Transverse colon (tissue), 4 donors: ENCODE results near the gene BCL11B. TPM values are rescaled to one million over a fixed set of nuclear protein-coding genes. Genes with fewer than 3 reads are reported as not detected.

Experiments
- DNase-seq: peaks from one replicate; pipeline ENCODE4 v3.0.0-alpha.2; 2019
- H3K27ac ChIP-seq, 4 donors: fragments of 200-600 bp; sonication (generic); 2 replicates each; pipeline ENCODE4 v1.5.1; 2016 to 2018; ENCODE audit warnings: inconsistent platforms in 4 of 4
- H3K27me3 ChIP-seq: fragments of 200-600 bp; sonication (generic); 2 replicates; pipeline ENCODE4 v1.5.1; 2017; ENCODE audit warnings: inconsistent platforms
- H3K36me3 ChIP-seq, 4 donors: fragments of 200-600 bp; sonication (generic); 2 replicates each; pipeline ENCODE4 v1.5.1; 2017 to 2019; ENCODE audit warnings: inconsistent platforms in 4 of 4
- H3K4me1 ChIP-seq, 4 donors: fragments of 200-600 bp; sonication (generic); 2 replicates each; pipeline ENCODE4 v1.5.1; 2017 to 2020; ENCODE audit warnings: inconsistent platforms in 4 of 4
- H3K4me3 ChIP-seq, 4 donors: fragments of 200-600 bp; sonication (generic); 1 replicate in 1 of 4; 2 replicates in 3 of 4; pipeline versions ENCODE4 v1.5.1 to v1.6.1; 2017 to 2019; ENCODE audit warnings: inconsistent platforms in 4 of 4
- H3K9me3 ChIP-seq, 2 donors: fragments of 200-600 bp; sonication (generic); 2 replicates each; pipeline ENCODE4 v1.5.1; 2017 to 2019; ENCODE audit warnings: inconsistent platforms in 2 of 2
- EP300 ChIP-seq: sonication (generic); formaldehyde crosslinking; IDR thresholded peaks from one replicate; pipeline ENCODE4 v1.6.1; 2017; ENCODE audit warnings: antibody characterized with exemption, low read depth
- POLR2A ChIP-seq: fragments of 450-650 bp; IDR thresholded peaks from one replicate; pipeline ENCODE4 v1.6.1; 2016; ENCODE audit warnings: antibody characterized with exemption, mild to moderate bottlenecking, moderate library complexity
- POLR2AphosphoS5 ChIP-seq, 3 donors: sonication (generic); formaldehyde crosslinking; IDR thresholded peaks; one replicate each; pipeline ENCODE4 v1.6.1; 2016; ENCODE audit warnings: antibody characterized with exemption in 3 of 3
- WGBS, 2 donors: methylation state at CpG; one replicate each; pipeline ENCODE4 v1.1.5; 2018; ENCODE audit warnings: low coverage in 1 of 2; 5-methylcytosine and 5-hydroxymethylcytosine counted together
- in situ Hi-C, 4 donors: fragments of 200-750 bp; cut with MboI; loops; one replicate each; pipeline versions ENCODE4 v1.15.0 to v1.15.1; 2017; ENCODE audit warnings: low sequenced_read_pairs in 3 of 4, low pct_ligation_motif_present in 1 of 4, low pct_unique_long_range_greater_than_20kb in 1 of 4
- intact Hi-C: fragments of 100-400 bp; cut with DNase I; formaldehyde crosslinking; loops from one replicate; pipeline ENCODE4 v1.15.1; 2023; ENCODE audit warnings: low total_unique reads
- total RNA-seq, 4 donors: library from RNA; depleted of rRNA; stranded (reverse); fragments of >200 nt; gene quantifications; one replicate each; pipeline ENCODE4 v1.1.0, GENCODE V29; 2016
- TF ChIP-seq, protein P1 (sequence below), 5 experiments: fragments of 200-600 bp in 3 of 5; fragments of 450-650 bp in 2 of 5; sonication (generic) in 3 of 5; IDR thresholded peaks; 1 replicate in 2 of 5; 2 replicates in 3 of 5; pipeline ENCODE4 v1.5.1; 2016 to 2017; ENCODE audit warnings: antibody characterized with exemption in 5 of 5, inconsistent platforms in 3 of 5, mild to moderate bottlenecking in 2 of 5, moderate library complexity in 1 of 5

The BCL11B gene
- total RNA-seq, 4 donors from 2014 or later, result 0.37 to 4.8 (median 3.7) TPM

GRCh38 chr14:99235582-99236320, 36.2 kb downstream of the BCL11B start:
- in situ Hi-C loops, result no loop called here
- peaks cover 10% of the 10 kb centered on the region for H3K27me3 ChIP-seq
- H3K9me3 ChIP-seq, result no peaks in the 10 kb centered on the region
- WGBS, 2 donors, result 70 to 72% methylated on average over 14 to 15 of the region's 15 CpGs
- no peak for DNase-seq
- no peak overlapping the region for H3K4me3 ChIP-seq
- H3K36me3 ChIP-seq, result no peaks in the 10 kb centered on the region
- TF ChIP-seq POLR2AphosphoS5 (IDR thresholded peaks at IDR 0.05) (no peak), EP300 (no peak)
- peaks cover 0 to 31% (median 5%) of the 10 kb centered on the region in 4 donors for H3K4me1 ChIP-seq
- intact Hi-C loops, result no loop called here
- H3K27ac ChIP-seq, result peak overlapping the region in 3 of 4 donors; percentile 17 to 20 (median 18)

DNA sequence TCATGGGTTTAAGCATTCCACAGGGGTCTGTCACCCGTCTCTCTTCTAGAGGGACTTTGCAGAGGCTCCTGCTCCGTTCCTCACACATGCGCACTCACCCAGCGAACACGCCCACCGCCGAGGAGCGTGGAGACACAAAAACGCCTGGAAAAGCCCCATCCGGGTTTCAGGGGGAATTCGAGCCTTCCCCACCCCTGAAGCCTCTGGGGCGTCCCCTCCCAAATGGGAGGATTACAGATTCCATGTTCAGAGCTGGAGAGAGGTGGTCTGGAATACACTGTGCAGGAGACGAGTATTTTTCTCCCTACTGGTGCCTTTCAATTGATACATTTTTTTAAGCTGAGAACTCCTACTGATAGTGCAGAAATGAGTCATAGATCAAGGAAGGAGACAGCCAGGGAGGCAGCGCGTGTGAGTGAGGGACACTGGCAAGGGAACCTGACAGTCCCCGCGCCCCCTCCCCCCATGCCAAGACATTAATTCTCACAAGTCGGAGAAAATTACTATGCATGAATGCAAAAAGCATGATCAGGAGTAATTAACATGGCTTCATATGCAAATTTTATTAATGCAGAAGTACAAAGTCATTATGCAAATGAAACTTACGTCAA, 36.9 kb downstream of the BCL11B start:
- no peak overlapping the region for H3K4me3 ChIP-seq

GRCh38 chr14:99234355-99234754, 37.6 kb downstream of the BCL11B start:
- 69% methylated on average over 9 of the region's 9 CpGs; no CpG with 5 or more reads in 1 of the 2 donors for WGBS, 2 donors
- in situ Hi-C loops, result no loop called here
- peak overlapping the region in 2 of 4 donors; percentile 14 to 25 for H3K27ac ChIP-seq
- no peak overlapping the region for H3K4me3 ChIP-seq
- DNase-seq, result no peak
- H3K27me3 ChIP-seq, result peaks cover 10% of the 10 kb centered on the region
- no peaks in the 10 kb centered on the region for H3K36me3 ChIP-seq
- H3K9me3 ChIP-seq, result no peaks in the 10 kb centered on the region
- H3K4me1 ChIP-seq, result peaks cover 0 to 19% (median 0%) of the 10 kb centered on the region in 4 donors
- TF ChIP-seq EP300, result no peak
- TF ChIP-seq POLR2AphosphoS5 (IDR thresholded peaks at IDR 0.05), result no peak
- no peak for TF ChIP-seq POLR2A
- TF ChIP-seq, protein P1, sequence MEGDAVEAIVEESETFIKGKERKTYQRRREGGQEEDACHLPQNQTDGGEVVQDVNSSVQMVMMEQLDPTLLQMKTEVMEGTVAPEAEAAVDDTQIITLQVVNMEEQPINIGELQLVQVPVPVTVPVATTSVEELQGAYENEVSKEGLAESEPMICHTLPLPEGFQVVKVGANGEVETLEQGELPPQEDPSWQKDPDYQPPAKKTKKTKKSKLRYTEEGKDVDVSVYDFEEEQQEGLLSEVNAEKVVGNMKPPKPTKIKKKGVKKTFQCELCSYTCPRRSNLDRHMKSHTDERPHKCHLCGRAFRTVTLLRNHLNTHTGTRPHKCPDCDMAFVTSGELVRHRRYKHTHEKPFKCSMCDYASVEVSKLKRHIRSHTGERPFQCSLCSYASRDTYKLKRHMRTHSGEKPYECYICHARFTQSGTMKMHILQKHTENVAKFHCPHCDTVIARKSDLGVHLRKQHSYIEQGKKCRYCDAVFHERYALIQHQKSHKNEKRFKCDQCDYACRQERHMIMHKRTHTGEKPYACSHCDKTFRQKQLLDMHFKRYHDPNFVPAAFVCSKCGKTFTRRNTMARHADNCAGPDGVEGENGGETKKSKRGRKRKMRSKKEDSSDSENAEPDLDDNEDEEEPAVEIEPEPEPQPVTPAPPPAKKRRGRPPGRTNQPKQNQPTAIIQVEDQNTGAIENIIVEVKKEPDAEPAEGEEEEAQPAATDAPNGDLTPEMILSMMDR (IDR thresholded peaks at IDR 0.05), result no peak
- intact Hi-C loops, result no loop called here

More for the DNA sequence above, 36.9 kb downstream of the BCL11B start:
- in situ Hi-C loops (no loop called here), intact Hi-C loops (no loop called here)
- 46 to 48% methylated on average over 7 to 18 of the region's 19 CpGs for WGBS, 2 donors
- Histone ChIP-seq H3K9me3 (no peaks in the 10 kb centered on the region), H3K4me1 (peaks cover 0 to 26% (median 2%) of the 10 kb centered on the region in 4 donors), H3K27me3 (peaks cover 10% of the 10 kb centered on the region), H3K27ac (peak overlapping the region in 1 of 4 donors; percentile 17), H3K36me3 (no peaks in the 10 kb centered on the region)
- TF ChIP-seq, protein P1 (IDR thresholded peaks at IDR 0.05), result no peak
- TF ChIP-seq POLR2AphosphoS5 (IDR thresholded peaks at IDR 0.05), result no peak
- TF ChIP-seq EP300, result no peak
- TF ChIP-seq POLR2A, result no peak
- no peak for DNase-seq

- H3K27me3 ChIP-seq, result peaks cover 10% of the 10 kb centered on the region
- H3K9me3 ChIP-seq, result no peaks in the 10 kb centered on the region
- H3K4me1 ChIP-seq, result peaks cover 0 to 17% (median 0%) of the 10 kb centered on the region in 4 donors
- no peak overlapping the region for H3K4me3 ChIP-seq
- WGBS, 2 donors, result 63% methylated on average over 14 of the region's 17 CpGs; no CpG with 5 or more reads in 1 of the 2 donors
- no peak for TF ChIP-seq EP300
- TF ChIP-seq, protein P1 (IDR thresholded peaks at IDR 0.05), result no peak
- H3K36me3 ChIP-seq, result no peaks in the 10 kb centered on the region
- DNase-seq, result no peak
- intact Hi-C loops, result no loop called here
- in situ Hi-C loops, result no loop called here
- H3K27ac ChIP-seq, result peak overlapping the region; percentile 13 to 26 (median 20)
Observed at GRCh38 chr14:99233222-99234035, 38.6 kb downstream of the BCL11B start.
